Embryonic facial prominence (tissue), 1 donor: ENCODE results near the gene PLGLB2.
"Not testable (repeated sequence)": the region's sequence is repeated elsewhere in the genome, so short reads cannot be mapped to it uniquely, and the experiment has no call there.

Experiments
- DNase-seq: peaks from one replicate; pipeline ENCODE4 v3.0.0-alpha.2; 2016; ENCODE audit errors: extremely low spot score

PLGLB2 gene

DNA sequence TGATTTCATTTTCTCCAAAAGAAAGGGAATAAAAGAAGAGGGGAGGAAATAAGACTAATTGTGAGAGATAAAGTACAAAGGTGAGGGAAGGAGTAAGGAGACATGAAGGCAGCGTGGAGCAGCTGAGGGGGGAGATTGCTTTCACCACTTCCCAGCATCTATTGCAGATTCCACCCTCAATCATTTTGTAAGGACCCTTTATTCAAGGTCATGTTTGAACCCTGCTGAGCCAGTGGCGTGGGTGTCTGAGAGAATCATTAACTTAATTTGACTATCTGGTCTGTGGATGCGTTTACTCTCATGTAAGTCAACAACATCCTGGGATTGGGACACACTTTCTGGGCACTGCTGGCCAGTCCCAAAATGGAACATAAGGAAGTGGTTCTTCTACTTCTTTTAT is at the start of gene PLGLB2:
Gene PLGLB2, plus strand, starts transcription at position 297 of the 400 bp plus-strand sequence. Its CDS starts 67 bp downstream, at position 364.
- not testable (repeated sequence) for DNase-seq

DNA sequence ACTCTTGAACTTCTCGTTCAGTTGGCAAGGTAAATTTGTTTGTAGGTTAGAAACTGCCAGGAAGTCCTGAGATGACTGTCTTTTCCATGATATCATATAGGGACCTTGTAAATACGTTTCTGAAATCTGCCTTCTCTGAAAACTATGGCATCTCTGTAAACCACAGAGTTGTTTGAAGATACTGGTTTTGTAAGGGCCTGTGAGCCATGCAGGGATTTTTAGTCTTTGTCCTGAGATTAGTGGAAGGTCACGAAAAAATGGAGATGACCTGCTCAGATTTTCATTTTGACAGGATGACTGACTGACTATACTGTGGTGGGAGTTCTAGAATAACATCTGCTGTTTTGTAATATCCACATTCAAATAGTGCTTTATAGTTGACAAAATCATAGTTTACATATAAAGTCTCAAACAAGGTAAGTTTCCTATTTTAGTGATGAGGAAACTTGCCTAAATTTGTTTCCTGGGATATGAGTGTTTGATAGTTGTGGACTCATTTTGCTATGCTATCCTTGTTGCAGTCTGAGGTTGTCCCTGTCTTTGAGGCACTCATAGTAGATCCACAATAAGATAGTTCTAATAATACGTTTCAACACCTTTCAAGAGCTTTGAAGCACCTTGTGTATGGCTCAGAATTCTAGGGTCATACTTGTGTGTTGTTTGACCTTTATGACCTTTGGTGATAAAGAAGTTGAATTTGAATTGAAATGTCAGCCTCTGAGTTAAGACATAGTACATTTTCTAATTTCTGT is 43.1 kb upstream of the PLGLB2 start:
- DNase-seq = not testable (repeated sequence)

DNA sequence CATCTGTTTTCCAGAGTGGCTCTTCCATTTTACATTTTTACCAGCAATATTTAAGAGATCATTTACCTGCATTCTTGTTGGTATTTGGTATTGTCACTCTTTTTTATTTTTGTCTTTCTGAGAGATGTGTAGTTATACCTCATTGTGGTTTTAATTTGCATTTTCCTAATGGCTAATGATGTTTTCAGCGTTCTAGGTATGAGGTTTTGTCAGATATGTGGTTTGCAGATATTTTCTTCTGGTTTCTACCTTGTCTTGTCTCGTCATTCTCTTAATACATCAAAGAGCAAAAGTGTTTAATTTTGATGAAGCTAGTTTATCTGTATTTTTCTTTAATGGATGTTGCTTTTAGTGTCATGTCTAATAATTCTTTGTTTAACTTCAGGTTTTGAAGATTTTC is 39.5 kb upstream of the PLGLB2 start:
- DNase-seq = not testable (repeated sequence)

DNA sequence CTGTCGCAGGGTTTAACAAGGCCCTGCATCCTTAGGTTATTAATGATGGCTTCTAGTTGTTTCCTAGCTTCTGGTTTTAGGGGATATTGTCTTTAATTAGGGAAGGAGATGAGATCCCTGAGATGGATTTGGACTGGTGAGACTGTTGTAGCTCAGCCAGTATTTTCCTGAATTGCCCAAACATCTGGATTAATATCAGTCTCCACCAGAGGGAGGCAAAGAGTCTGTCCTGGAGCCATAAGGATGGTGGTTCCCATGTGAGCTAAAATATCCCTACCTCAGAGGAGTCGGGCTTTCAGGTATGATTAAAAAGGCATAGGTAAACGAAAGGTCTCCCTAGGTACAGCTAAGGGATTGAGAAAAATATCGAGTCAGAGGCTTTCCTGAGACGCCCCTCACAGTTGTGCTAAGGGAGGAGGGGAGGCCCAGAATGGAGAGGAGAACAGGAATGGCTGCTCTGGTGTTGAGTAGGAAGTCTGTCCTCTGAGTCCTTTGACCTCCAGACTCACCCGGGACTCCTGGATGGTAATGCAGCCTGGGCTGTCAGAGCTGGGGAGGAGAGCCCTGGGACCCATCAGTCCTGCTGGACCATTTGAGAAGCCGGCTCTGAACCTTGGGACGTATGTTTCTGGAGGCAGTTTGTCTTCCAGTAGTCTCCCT is 19.8 kb upstream of the PLGLB2 start:
- not testable (repeated sequence) for DNase-seq

DNA sequence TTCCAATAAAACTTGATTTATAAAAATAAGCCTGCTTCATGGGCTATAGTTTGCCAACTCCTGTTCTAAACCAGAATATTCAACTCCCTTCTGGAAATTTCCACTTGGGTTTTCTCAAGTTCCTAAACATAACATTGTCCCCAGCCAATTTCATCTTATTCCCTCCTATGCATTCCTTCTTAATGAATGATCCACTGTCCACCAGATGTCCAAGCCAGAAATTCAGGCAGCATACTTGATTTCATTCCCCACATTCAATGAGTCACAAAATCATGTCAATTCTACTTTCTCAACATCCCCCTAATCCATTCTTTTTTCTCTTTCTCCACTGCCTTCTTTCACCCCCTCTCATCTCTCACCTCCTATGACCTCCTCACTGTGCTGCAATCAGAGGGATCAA is 7.0 kb upstream of the PLGLB2 start:
- DNase-seq = not testable (repeated sequence)

DNA sequence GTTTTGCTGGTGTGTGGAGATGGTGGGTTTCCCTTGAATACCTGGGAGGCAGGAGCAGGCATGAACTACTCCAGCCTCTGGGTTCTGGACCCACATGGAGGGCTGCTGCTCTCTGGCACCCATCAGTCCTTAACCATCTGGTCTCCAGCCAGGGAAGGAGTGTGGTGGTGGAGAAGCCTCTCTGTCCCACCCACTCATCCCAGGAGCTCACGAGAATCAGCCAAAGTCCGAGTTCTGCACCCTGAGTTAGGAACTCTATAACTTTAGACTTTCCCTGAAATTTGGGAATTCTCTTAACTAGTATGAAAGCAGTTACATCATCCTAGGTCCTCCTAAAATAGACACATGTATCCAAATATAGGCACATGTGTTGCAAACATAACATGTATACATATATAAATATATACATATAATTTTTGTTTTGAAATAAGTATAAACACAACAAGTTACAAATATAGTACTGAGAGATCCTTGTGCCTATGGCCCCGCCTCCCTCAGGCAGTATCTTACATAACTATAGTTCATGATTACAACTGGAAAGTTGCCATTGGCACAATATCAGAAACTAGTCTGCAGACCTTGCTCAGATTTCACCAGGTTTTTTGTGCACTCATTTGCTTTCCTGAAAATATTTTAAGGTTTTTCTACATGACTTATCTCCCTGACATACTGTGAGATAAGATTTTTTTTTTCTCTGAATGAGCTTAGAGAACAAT is 5.3 kb upstream of the PLGLB2 start:
- not testable (repeated sequence) for DNase-seq

DNA sequence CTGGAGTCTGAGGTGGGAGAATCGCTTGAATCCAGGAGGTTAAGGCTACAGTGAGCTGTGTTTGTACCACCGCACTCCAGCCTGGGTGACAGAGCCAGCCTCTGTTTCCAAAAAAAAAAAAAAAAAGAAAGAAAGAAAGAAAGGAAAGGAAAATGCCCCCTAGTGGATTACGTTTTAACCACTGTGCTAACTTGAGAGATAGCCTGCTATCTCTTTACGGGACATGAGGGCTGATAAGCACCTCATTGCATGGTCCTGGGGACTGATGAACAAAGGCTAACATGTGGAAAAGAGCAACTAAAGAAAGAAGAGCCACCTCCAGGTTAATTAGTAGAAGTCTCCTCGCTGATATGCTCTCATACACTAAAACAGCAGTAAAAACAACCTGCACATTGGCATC is 4.2 kb upstream of the PLGLB2 start:
- DNase-seq = not testable (repeated sequence)

DNA sequence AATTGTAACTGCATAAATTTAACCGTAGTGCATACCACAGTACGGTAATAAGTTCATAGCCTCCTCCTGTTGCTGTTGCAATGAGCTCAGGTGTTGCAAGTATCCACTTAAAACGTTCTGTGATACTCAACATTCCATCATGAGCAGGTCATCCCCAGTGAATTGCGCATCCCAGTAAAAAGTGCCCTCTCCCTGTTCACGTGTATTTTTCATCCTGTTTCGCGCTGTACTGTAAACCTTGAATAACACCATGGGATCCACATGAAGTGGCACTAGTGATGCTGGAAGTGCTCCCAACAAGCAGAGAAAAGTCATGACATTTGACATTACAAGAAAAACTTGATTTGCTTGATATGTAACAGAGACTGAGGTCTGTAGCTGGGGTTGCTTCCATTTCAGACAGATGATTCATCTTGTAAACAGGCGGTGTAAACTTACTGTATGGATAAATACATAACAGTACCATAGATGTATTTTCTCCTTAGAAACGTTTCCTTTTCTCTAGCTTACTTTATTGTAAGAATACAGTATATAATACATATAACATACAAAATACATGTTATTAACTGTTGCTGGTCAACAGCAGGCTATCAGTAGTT is 2.4 kb upstream of the PLGLB2 start:
- DNase-seq = not testable (repeated sequence)

DNA sequence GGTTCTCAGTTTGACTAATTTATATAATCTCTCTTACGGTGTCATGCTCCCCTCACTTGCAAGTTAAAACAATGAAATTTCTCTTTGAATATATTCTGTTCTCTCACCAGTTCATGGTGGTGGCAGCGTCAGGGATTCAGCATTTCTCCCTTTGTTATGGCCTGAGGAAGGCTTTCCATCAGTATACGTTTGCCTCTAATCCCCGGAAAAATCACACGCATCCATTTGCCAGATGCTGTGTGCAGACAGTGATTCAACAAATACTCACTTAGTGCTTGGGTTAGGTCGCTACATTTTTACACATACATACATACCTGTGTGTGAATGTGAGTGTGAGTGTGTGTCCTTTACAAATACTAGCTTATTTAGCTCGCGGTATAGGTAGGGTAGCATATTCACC is 637 bp downstream of the PLGLB2 start:
- not testable (repeated sequence) for DNase-seq

DNA sequence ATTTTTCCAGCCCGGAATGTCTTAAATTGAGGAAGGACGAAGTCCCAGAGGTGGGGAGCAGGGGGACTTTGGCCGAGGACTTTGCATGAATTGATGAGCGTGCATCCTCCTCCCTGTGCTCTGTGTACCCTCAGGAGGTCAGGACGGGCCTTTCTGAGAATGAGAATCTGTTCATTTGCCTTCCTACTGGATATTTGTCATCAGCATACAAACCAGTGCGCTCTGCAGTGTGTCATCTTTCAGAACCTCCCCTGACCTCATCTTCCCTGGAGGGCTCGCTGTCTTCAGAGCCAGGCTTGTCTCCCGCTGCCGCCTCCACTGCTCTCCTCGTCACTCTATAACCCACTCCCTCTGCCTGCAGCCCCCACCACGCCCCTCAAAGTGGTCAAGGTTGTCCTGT is 2.7 kb downstream of the PLGLB2 start:
- DNase-seq = not testable (repeated sequence)

DNA sequence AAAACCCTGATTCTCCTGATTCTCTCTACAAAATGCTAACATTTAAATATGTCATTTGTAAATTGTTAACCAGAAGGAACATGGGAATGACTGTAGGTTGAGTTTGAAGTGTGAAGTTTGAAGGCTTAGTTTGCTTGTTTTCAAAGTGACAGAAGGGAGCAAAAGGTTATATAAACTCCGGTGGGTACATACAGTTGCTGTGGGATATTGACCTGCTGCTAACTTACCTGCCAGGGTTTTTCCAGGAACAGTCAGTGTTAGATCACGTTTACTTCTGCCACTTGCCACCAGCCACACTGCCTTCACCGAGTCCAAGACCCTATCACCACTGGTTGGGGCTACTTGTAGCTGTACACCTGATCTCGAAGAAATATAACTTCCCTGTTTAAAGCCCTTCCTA is 6.9 kb downstream of the PLGLB2 start:
- DNase-seq = not testable (repeated sequence)
